ENCODE measurements around the gene AQP9.

AQP9 gene

DNA sequence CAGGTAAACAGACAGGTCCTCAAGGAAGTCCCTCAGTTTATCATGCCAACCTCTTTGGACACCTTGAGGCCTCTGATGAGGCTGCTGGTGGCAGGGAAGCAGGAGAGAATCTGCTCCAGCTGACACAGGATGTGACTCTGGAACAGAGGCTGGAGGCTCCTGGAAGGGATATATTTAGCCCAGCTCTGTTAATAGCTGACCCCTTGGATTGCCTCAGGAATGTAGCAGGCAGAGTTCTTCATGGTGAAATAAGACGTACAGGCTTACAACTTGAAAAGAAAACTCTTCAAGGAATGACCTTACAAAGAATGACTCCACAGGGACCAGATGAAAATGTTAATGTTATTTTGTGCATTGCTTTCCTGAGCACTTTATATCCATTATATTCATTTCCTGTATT is 90.5 kb downstream of the AQP9 start:
- DNase-seq = no peak

DNA sequence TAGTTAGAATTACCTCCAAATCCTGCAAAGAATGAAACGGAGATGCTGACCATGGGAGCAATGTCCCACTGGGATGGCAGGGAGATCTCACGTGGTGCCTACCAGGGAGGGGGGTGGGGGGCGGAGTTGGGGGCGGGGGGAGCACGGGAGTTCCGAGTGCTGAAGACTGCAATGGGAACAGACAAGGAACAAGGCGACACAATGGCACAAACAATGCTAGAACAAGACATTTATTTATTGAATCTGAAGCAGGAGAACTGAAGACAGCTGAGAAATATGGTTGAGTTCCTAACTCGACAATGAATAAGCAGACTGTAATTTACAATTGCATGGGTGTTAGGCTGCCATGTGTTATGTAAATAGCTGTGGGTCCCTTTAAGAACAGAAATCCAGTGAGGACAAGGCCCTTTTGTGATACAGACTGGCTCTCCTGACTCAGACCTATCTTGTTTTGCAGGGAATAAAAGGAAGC is 91.2 kb downstream of the AQP9 start:
- no peak for DNase-seq

- no peak for DNase-seq
Measured at GRCh38 chr15:58232281-58233065, 94.3 kb downstream of the AQP9 start.

GRCh38 chr15:58233341-58233740 is 95.2 kb downstream of the AQP9 start:
- DNase-seq = no peak

All from right forelimb (tissue), 1 donor.